CD14-positive monocyte (primary cell): ENCODE data around the gene ERG. TPM values are rescaled to one million over a fixed set of nuclear protein-coding genes. Genes with fewer than 3 reads are reported as not detected.

Source experiments
- DNase-seq, 3 donors: peaks; one replicate each; pipeline ENCODE4 v3.0.0-alpha.2; 2011 to 2022
- H2AFZ ChIP-seq: 2 replicates; pipeline ENCODE4 v1.6.0; 2012; ENCODE audit warnings: mild to moderate bottlenecking, low read depth, low read length, inconsistent platforms; ENCODE audit not compliant: insufficient read depth, poor library complexity, severe bottlenecking
- H3K27ac ChIP-seq, 2 donors: 1 replicate in 1 of 2; 2 replicates in 1 of 2; pipeline ENCODE4 v1.5.1; 2012 to 2013; ENCODE audit warnings: low read length in 2 of 2, control low read depth in 1 of 2, inconsistent platforms in 1 of 2, low read depth in 1 of 2, mild to moderate bottlenecking in 1 of 2
- H3K27me3 ChIP-seq, 2 donors: one replicate each; pipeline versions ENCODE4 v1.6.0 to v1.6.1; 2011 to 2013; ENCODE audit warnings: low read length in 2 of 2; ENCODE audit not compliant: control insufficient read depth in 2 of 2, insufficient read depth in 2 of 2
- H3K36me3 ChIP-seq, 2 donors: replicated peaks in 1 of 2; 1 replicate in 1 of 2; 2 replicates in 1 of 2; pipeline versions ENCODE4 v1.5.1 to v1.6.1; 2012 to 2013; ENCODE audit warnings: low read length in 2 of 2, control low read depth in 1 of 2, inconsistent platforms in 1 of 2, mild to moderate bottlenecking in 1 of 2; ENCODE audit not compliant: insufficient read depth in 2 of 2, control insufficient read depth in 1 of 2
- H3K4me1 ChIP-seq, 2 donors: 1 replicate in 1 of 2; 2 replicates in 1 of 2; pipeline versions ENCODE4 v1.5.1 to v1.6.1; 2012 to 2013; ENCODE audit warnings: low read length in 2 of 2, control low read depth in 1 of 2, inconsistent platforms in 1 of 2, mild to moderate bottlenecking in 1 of 2, moderate library complexity in 1 of 2; ENCODE audit not compliant: insufficient read depth in 2 of 2, control insufficient read depth in 1 of 2
- H3K4me2 ChIP-seq: replicated peaks from 2 replicates; pipeline ENCODE3; 2012; ENCODE audit warnings: low read length, moderate library complexity, mild to moderate bottlenecking; ENCODE audit not compliant: poor library complexity, severe bottlenecking; ENCODE audit errors: extremely low read depth
- H3K4me3 ChIP-seq, 3 experiments: fragments of 200-600 bp in 1 of 3; sonication (generic) in 1 of 3; replicated peaks in 1 of 3; 1 replicate in 2 of 3; 2 replicates in 1 of 3; pipeline ENCODE4 v1.5.1; 2011 to 2013; ENCODE audit warnings: low read length in 3 of 3, mild to moderate bottlenecking in 3 of 3, control low read depth in 2 of 3, low read depth in 2 of 3, inconsistent platforms in 1 of 3, moderate library complexity in 1 of 3
- H3K79me2 ChIP-seq: 2 replicates; pipeline ENCODE4 v1.6.0; 2012; ENCODE audit warnings: mild to moderate bottlenecking, control low read depth, inconsistent platforms, low read length, moderate library complexity; ENCODE audit not compliant: insufficient read depth
- H3K9ac ChIP-seq: 2 replicates; pipeline ENCODE4 v1.6.0; 2017; ENCODE audit warnings: low read length, mild to moderate bottlenecking; ENCODE audit not compliant: insufficient read depth, poor library complexity, severe bottlenecking
- H3K9me3 ChIP-seq, 2 donors: replicated peaks in 1 of 2; 1 replicate in 1 of 2; 2 replicates in 1 of 2; pipeline versions ENCODE4 v1.5.1 to v1.6.1; 2012 to 2013; ENCODE audit warnings: low read length in 2 of 2, control low read depth in 1 of 2; ENCODE audit not compliant: control insufficient read depth in 1 of 2, insufficient read depth in 1 of 2
- H4K20me1 ChIP-seq: 2 replicates; pipeline ENCODE4 v1.6.0; 2012; ENCODE audit warnings: mild to moderate bottlenecking, low read length, control low read depth, moderate library complexity; ENCODE audit not compliant: insufficient read depth
- H3K27ac Mint-ChIP-seq, 7 donors: one replicate each; pipeline ENCODE4 v1.8.0; 2020; ENCODE audit warnings: mild to moderate bottlenecking in 7 of 7, mixed read lengths in 7 of 7, moderate library complexity in 6 of 7, inconsistent platforms in 2 of 7
- H3K27me3 Mint-ChIP-seq, 3 donors: one replicate each; pipeline ENCODE4 v1.8.0; 2021 to 2022; ENCODE audit warnings: low read depth in 3 of 3, mild to moderate bottlenecking in 3 of 3, mixed read lengths in 3 of 3, moderate library complexity in 3 of 3, inconsistent platforms in 1 of 3
- H3K36me3 Mint-ChIP-seq, 2 donors: one replicate each; pipeline ENCODE4 v1.8.0; 2020; ENCODE audit warnings: mixed read lengths in 2 of 2, inconsistent platforms in 1 of 2, mild to moderate bottlenecking in 1 of 2
- H3K4me1 Mint-ChIP-seq: one replicate; pipeline ENCODE4 v1.8.0; 2020; ENCODE audit warnings: mild to moderate bottlenecking, mixed read lengths
- H3K4me3 Mint-ChIP-seq, 2 donors: one replicate each; pipeline ENCODE4 v1.8.0; 2020; ENCODE audit warnings: mild to moderate bottlenecking in 2 of 2, mixed read lengths in 2 of 2, moderate library complexity in 1 of 2
- H3K9me3 Mint-ChIP-seq, 7 donors: one replicate each; pipeline ENCODE4 v1.8.0; 2020 to 2022; ENCODE audit warnings: mixed read lengths in 7 of 7, mild to moderate bottlenecking in 6 of 7, moderate library complexity in 6 of 7, inconsistent platforms in 2 of 7
- CTCF ChIP-seq: fragments of 200-600 bp; IDR thresholded peaks from one replicate; pipeline ENCODE4 v1.8.0; 2022; ENCODE audit warnings: antibody characterized with exemption, mild to moderate bottlenecking
- WGBS: methylation state at CpG from one replicate; pipeline ENCODE4 v1.1.5; 2013; ENCODE audit warnings: missing lambda C conversion rate; ENCODE audit not compliant: insufficient coverage; 5-methylcytosine and 5-hydroxymethylcytosine counted together
- intact Hi-C, 2 donors: fragments of 100-400 bp; cut with micrococcal nuclease; formaldehyde crosslinking; loops; one replicate each; pipeline versions ENCODE4 v1.15.0 to v1.15.1; 2023
- polyA plus RNA-seq, 3 donors: library from polyadenylated mRNA; depleted of rRNA in 1 of 3; unstranded in 2 of 3; stranded (reverse) in 1 of 3; fragments of 300-500 nt in 2 of 3; fragments of >200 nt in 1 of 3; fragmentation: Illumina TruSeq in 2 of 3; gene quantifications; 1 replicate in 2 of 3; 2 replicates in 1 of 3; pipeline ENCODE4 v1.2.3, GENCODE V29; 2012 to 2021

The ERG gene
- polyA plus RNA-seq, 3 donors, result 0.16 to 0.22 TPM; not detected in 1

- TF ChIP-seq CTCF, result no peak
- Histone ChIP-seq H3K4me1 (peaks cover 30 to 38% of the 10 kb centered on the region in 2 donors), H3K27ac (no peak overlapping the region), H3K9me3 (no peaks in the 10 kb centered on the region), H4K20me1 (no peaks in the 10 kb centered on the region), H3K9ac (no peak overlapping the region), H3K36me3 (no peaks in the 10 kb centered on the region), H2AFZ (no peak overlapping the region), H3K4me3 (no peak overlapping the region), H3K27me3 (no peaks in the 10 kb centered on the region), H3K79me2 (peaks cover 4% of the 10 kb centered on the region), H3K4me2 (no peak overlapping the region)
- DNase-seq, result no peak
- no peaks in the 10 kb centered on the region for H3K27me3 Mint-ChIP-seq
- intact Hi-C loops, result loop anchor here in 1 of 2 donors (10.0 kb wide), 1 partner anchor 631 kb away; no protein-coding TSS in a partner anchor
- no peaks in the 10 kb centered on the region for H3K9me3 Mint-ChIP-seq
- peaks cover 52% of the 10 kb centered on the region for H3K4me1 Mint-ChIP-seq
- H3K27ac Mint-ChIP-seq, result no peak overlapping the region
- no peak overlapping the region for H3K4me3 Mint-ChIP-seq
- no peaks in the 10 kb centered on the region for H3K36me3 Mint-ChIP-seq
- 99% methylated on average over 8 of the region's 10 CpGs for WGBS
Measured at GRCh38 chr21:38503583-38503982, 5.3 kb upstream of the ERG start.

DNA sequence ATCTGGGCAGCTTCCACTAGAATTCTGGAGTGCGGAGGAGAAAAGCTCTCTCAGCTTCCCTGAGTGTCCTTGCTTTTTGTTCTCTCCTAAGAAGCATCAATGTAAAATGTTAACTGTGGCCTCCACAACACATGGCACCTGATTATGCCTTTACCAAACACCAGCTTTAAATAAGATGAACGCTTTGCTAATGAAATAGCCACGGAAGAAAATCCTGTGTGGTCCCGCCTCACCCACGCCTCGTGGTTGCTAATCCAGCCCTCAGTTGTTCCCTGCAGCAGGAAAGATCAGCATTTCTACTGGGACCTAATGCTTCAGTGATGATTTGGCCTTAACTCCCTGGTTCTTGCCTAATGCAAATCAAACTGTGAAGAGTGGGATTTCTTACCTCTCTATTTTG is 1.8 kb upstream of the ERG start:
- H3K27ac ChIP-seq, result no peak overlapping the region
- H3K4me2 ChIP-seq, result no peak overlapping the region
- Mint-ChIP-seq H3K36me3 (no peaks in the 10 kb centered on the region), H3K9me3 (no peaks in the 10 kb centered on the region), H3K27ac (no peak overlapping the region), H3K27me3 (no peaks in the 10 kb centered on the region), H3K4me1 (peaks cover 62% of the 10 kb centered on the region), H3K4me3 (no peak overlapping the region)
- no peak for DNase-seq
- intact Hi-C loops, result loop anchor here in 1 of 2 donors (10.0 kb wide), 1 partner anchor 635 kb away; no protein-coding TSS in a partner anchor
- no peaks in the 10 kb centered on the region for H4K20me1 ChIP-seq
- H3K9me3 ChIP-seq, result no peaks in the 10 kb centered on the region
- 51% methylated on average over 6 of the region's 6 CpGs for WGBS
- H3K9ac ChIP-seq, result no peak overlapping the region
- no peaks in the 10 kb centered on the region for H3K27me3 ChIP-seq
- no peaks in the 10 kb centered on the region for H3K36me3 ChIP-seq
- H3K79me2 ChIP-seq, result peaks cover 39% of the 10 kb centered on the region
- H3K4me3 ChIP-seq, result no peak overlapping the region
- TF ChIP-seq CTCF, result no peak
- peaks cover 29 to 45% of the 10 kb centered on the region in 2 donors for H3K4me1 ChIP-seq
- peak overlapping the region; percentile 12 for H2AFZ ChIP-seq
